ENCODE measurements around the gene ACRBP.

DNA sequence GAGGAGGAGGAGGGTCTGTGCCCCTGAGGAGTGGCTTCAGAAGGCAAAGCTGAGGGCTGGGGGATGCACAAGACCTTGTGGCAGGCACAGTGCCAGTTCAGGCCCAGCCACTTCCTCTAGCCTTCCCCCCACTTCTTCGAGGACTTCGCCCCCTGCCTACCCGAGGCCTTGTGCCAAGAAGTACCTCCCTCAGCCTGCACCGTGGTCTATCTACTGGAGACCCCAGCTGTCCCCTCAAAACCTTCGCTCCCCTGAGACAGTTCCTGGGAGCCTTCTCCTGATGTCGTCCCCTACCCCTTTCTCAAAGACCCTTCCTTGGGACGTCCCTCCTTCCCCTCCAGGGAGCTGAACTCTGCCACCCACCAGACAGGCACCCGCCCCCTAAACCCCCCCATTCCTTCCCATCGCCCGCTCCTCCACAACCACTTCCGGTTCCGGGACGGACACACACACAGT is 41.3 kb upstream of the ACRBP start:
- TF ChIP-seq, protein P1, sequence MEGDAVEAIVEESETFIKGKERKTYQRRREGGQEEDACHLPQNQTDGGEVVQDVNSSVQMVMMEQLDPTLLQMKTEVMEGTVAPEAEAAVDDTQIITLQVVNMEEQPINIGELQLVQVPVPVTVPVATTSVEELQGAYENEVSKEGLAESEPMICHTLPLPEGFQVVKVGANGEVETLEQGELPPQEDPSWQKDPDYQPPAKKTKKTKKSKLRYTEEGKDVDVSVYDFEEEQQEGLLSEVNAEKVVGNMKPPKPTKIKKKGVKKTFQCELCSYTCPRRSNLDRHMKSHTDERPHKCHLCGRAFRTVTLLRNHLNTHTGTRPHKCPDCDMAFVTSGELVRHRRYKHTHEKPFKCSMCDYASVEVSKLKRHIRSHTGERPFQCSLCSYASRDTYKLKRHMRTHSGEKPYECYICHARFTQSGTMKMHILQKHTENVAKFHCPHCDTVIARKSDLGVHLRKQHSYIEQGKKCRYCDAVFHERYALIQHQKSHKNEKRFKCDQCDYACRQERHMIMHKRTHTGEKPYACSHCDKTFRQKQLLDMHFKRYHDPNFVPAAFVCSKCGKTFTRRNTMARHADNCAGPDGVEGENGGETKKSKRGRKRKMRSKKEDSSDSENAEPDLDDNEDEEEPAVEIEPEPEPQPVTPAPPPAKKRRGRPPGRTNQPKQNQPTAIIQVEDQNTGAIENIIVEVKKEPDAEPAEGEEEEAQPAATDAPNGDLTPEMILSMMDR (IDR thresholded peaks at IDR 0.05; ENCODE audit: low read depth, low read length, poor library complexity, severe bottlenecking): no peak
- TF ChIP-seq EZH2phosphoT487 (IDR thresholded peaks at IDR 0.05; ENCODE audit: borderline replicate concordance, low read length): no peak

Measured in DOHH2 (cell line).